Thyroid gland (tissue), 4 donors: ENCODE data around the gene TRUB2.

Experiments
- POLR2A ChIP-seq, 2 donors: fragments of 450-650 bp; IDR thresholded peaks; one replicate each; pipeline ENCODE4 v1.6.1; 2017; ENCODE audit warnings: antibody characterized with exemption in 2 of 2, mild to moderate bottlenecking in 2 of 2, moderate library complexity in 1 of 2
- TF ChIP-seq, protein P1 (sequence below), 6 experiments: fragments of 200-600 bp in 3 of 6; fragments of 450-650 bp in 3 of 6; sonication (generic) in 3 of 6; IDR thresholded peaks; one replicate each; pipeline ENCODE4 v1.5.1; 2016 to 2019; ENCODE audit warnings: antibody characterized with exemption in 6 of 6, mild to moderate bottlenecking in 2 of 6, inconsistent platforms in 1 of 6, moderate library complexity in 1 of 6

DNA sequence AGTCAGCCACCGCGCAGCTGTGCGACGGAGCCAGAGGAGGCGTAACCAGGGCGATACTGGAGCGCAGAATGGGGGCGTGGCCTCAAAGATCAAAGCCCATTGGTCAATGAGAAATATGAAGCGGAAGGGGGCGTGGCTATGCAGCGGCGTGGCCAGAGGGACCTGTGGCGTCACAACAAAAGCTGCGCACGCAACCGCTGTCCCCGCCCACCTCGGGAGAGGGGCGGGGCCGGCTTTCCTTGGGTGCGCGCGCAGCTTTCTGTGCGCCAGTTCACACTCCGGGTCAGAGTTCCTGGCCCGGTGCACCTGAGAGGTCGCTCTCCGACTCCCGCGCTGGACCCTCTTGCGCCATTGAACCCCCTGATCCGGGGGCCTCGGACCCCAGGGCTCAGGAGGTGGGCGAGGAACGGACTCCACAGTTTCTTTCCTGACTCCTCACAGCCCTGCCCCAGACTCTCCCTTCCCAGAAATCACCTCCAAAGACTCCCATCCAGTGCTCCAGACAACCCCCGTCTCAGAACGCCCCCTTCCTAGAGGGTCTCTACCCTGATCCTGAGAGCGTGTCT lies 46.2 kb downstream of the TRUB2 start, which contains the start of gene SWI5:
- peak; percentile 90 to 92 for TF ChIP-seq POLR2A (IDR thresholded peaks at IDR 0.05)
- TF ChIP-seq, protein P1, sequence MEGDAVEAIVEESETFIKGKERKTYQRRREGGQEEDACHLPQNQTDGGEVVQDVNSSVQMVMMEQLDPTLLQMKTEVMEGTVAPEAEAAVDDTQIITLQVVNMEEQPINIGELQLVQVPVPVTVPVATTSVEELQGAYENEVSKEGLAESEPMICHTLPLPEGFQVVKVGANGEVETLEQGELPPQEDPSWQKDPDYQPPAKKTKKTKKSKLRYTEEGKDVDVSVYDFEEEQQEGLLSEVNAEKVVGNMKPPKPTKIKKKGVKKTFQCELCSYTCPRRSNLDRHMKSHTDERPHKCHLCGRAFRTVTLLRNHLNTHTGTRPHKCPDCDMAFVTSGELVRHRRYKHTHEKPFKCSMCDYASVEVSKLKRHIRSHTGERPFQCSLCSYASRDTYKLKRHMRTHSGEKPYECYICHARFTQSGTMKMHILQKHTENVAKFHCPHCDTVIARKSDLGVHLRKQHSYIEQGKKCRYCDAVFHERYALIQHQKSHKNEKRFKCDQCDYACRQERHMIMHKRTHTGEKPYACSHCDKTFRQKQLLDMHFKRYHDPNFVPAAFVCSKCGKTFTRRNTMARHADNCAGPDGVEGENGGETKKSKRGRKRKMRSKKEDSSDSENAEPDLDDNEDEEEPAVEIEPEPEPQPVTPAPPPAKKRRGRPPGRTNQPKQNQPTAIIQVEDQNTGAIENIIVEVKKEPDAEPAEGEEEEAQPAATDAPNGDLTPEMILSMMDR (IDR thresholded peaks at IDR 0.05): no peak
